ENCODE measurements around the gene VDR. TPM values are rescaled to one million over a fixed set of nuclear protein-coding genes. Genes with fewer than 3 reads are reported as not detected.
A peak's percentile ranks its signal among the peaks of the same experiment; 100 is the strongest.

VDR gene
- total and polyA plus RNA-seq, 2 donors (not counting 1 experiment from before 2014, with no cell fraction given), result 16.2 to 24.4 TPM

- Histone ChIP-seq H3K27me3 (ENCODE audit: control insufficient read depth, insufficient read depth, low read length) (no peaks in the 10 kb centered on the region), H3K79me2 (ENCODE audit: control insufficient read depth, insufficient read depth, low read length) (no peaks in the 10 kb centered on the region), H4K20me1 (ENCODE audit: control insufficient read depth, extremely low read depth, insufficient read depth, low read length) (no peaks in the 10 kb centered on the region), H3K36me3 (ENCODE audit: control insufficient read depth, insufficient read depth, low read length) (no peaks in the 10 kb centered on the region), H3K9ac (ENCODE audit: insufficient read depth, low read length) (no peak overlapping the region), H3K4me3 (replicated peaks in 1 of 4; ENCODE audit: control extremely low read depth in 1 of 4, insufficient read depth in 1 of 4, low read depth in 3 of 4, low read length in 4 of 4) (no peak overlapping the region), H3K4me1 (ENCODE audit: control insufficient read depth, extremely low read depth, insufficient read depth, low read length) (peaks cover 11% of the 10 kb centered on the region), H3K9me3 (ENCODE audit: control insufficient read depth, insufficient read depth, low read depth, low read length) (no peaks in the 10 kb centered on the region), H3K27ac (ENCODE audit: insufficient read depth, low read length) (no peak overlapping the region), H3K4me2 (ENCODE audit: extremely low read depth, insufficient read depth, low read length) (no peak overlapping the region), H2AFZ (ENCODE audit: low read length) (no peak overlapping the region)
- TF ChIP-seq EZH2 (IDR thresholded peaks at IDR 0.05; ENCODE audit: low read length, missing control alignments), result no peak
- TF ChIP-seq CTCF (conservative IDR thresholded peaks at IDR 0.05 in 1 of 2, IDR thresholded peaks at IDR 0.05 in 1 of 2; ENCODE audit: low read depth in 1 of 2, low read length in 2 of 2), result no peak
- no peak for DNase-seq (ENCODE audit: low read depth in 2 of 2)
Observed at GRCh38 chr12:47887529-47887928, 17.3 kb downstream of the VDR start.

GRCh38 chr12:47886510-47887240, 18.1 kb downstream of the VDR start:
- H3K27me3 ChIP-seq (ENCODE audit: control insufficient read depth, insufficient read depth, low read length), result no peaks in the 10 kb centered on the region
- no peaks in the 10 kb centered on the region for H3K79me2 ChIP-seq (ENCODE audit: control insufficient read depth, insufficient read depth, low read length)
- H3K9ac ChIP-seq (ENCODE audit: insufficient read depth, low read length), result no peak overlapping the region
- no peak overlapping the region for H3K4me3 ChIP-seq (replicated peaks in 1 of 4; ENCODE audit: control extremely low read depth in 1 of 4, insufficient read depth in 1 of 4, low read depth in 3 of 4, low read length in 4 of 4)
- no peak overlapping the region for H3K27ac ChIP-seq (ENCODE audit: insufficient read depth, low read length)
- H3K4me2 ChIP-seq (ENCODE audit: extremely low read depth, insufficient read depth, low read length), result no peak overlapping the region
- DNase-seq (ENCODE audit: low read depth in 2 of 2), result peak; percentile 31 to 82
- H4K20me1 ChIP-seq (ENCODE audit: control insufficient read depth, extremely low read depth, insufficient read depth, low read length), result no peaks in the 10 kb centered on the region
- H3K4me1 ChIP-seq (ENCODE audit: control insufficient read depth, extremely low read depth, insufficient read depth, low read length), result peaks cover 16% of the 10 kb centered on the region
- H3K36me3 ChIP-seq (ENCODE audit: control insufficient read depth, insufficient read depth, low read length), result no peaks in the 10 kb centered on the region
- TF ChIP-seq CTCF (conservative IDR thresholded peaks at IDR 0.05 in 1 of 2, IDR thresholded peaks at IDR 0.05 in 1 of 2; ENCODE audit: low read depth in 1 of 2, low read length in 2 of 2), result peak; percentile 6 to 22
- TF ChIP-seq EZH2 (IDR thresholded peaks at IDR 0.05; ENCODE audit: low read length, missing control alignments), result no peak
- H3K9me3 ChIP-seq (ENCODE audit: control insufficient read depth, insufficient read depth, low read depth, low read length), result no peaks in the 10 kb centered on the region
- H2AFZ ChIP-seq (ENCODE audit: low read length), result no peak overlapping the region

GRCh38 chr12:47885566-47885965, 19.2 kb downstream of the VDR start:
- no peaks in the 10 kb centered on the region for H3K79me2 ChIP-seq (ENCODE audit: control insufficient read depth, insufficient read depth, low read length)

More at GRCh38 chr12:47885566-47885965, 19.2 kb downstream of the VDR start:
- H3K27me3 ChIP-seq (ENCODE audit: control insufficient read depth, insufficient read depth, low read length), result no peaks in the 10 kb centered on the region
- DNase-seq (ENCODE audit: low read depth in 2 of 2), result no peak
- no peaks in the 10 kb centered on the region for H3K9me3 ChIP-seq (ENCODE audit: control insufficient read depth, insufficient read depth, low read depth, low read length)
- TF ChIP-seq CTCF (conservative IDR thresholded peaks at IDR 0.05 in 1 of 2, IDR thresholded peaks at IDR 0.05 in 1 of 2; ENCODE audit: low read depth in 1 of 2, low read length in 2 of 2) (no peak), EZH2 (IDR thresholded peaks at IDR 0.05; ENCODE audit: low read length, missing control alignments) (no peak)
- H3K4me1 ChIP-seq (ENCODE audit: control insufficient read depth, extremely low read depth, insufficient read depth, low read length), result peaks cover 22% of the 10 kb centered on the region
- no peak overlapping the region for H3K27ac ChIP-seq (ENCODE audit: insufficient read depth, low read length)
- H3K9ac ChIP-seq (ENCODE audit: insufficient read depth, low read length), result no peak overlapping the region
- H3K4me3 ChIP-seq (replicated peaks in 1 of 4; ENCODE audit: control extremely low read depth in 1 of 4, insufficient read depth in 1 of 4, low read depth in 3 of 4, low read length in 4 of 4), result no peak overlapping the region
- H4K20me1 ChIP-seq (ENCODE audit: control insufficient read depth, extremely low read depth, insufficient read depth, low read length), result no peaks in the 10 kb centered on the region
- no peaks in the 10 kb centered on the region for H3K36me3 ChIP-seq (ENCODE audit: control insufficient read depth, insufficient read depth, low read length)
- no peak overlapping the region for H2AFZ ChIP-seq (ENCODE audit: low read length)
- no peak overlapping the region for H3K4me2 ChIP-seq (ENCODE audit: extremely low read depth, insufficient read depth, low read length)
